GM13977 (cell line): ENCODE data around the gene MAP1LC3A.

Source experiments
- DNase-seq: peaks from one replicate; pipeline ENCODE4 v3.0.0; 2012; ENCODE audit warnings: low spot score
- CTCF ChIP-seq: IDR thresholded peaks from 2 replicates; pipeline ENCODE4 v1.5.1; 2012; ENCODE audit warnings: mild to moderate bottlenecking, control low read depth; ENCODE audit not compliant: insufficient read depth; ENCODE audit errors: extremely low read depth, missing control alignments
- in situ Hi-C: fragments of 300-500 bp; cut with MboI; formaldehyde crosslinking; loops from one replicate; pipeline ENCODE4 v1.12.0; 2022; ENCODE audit warnings: low sequenced_read_pairs, low pct_unique_long_range_greater_than_20kb, mixed read lengths, inconsistent platforms; ENCODE audit not compliant: unreplicated experiment

The MAP1LC3A gene

GRCh38 chr20:34562641-34563040 is 4.1 kb downstream of the MAP1LC3A start:
- DNase-seq, result peak; percentile 57
- TF ChIP-seq CTCF, result peak; percentile 53
- in situ Hi-C loops, result loop anchor here (10.0 kb wide), 1 partner anchor 372 kb away; no protein-coding TSS in a partner anchor

GRCh38 chr20:34564833-34565232 is 6.3 kb downstream of the MAP1LC3A start:
- no peak for DNase-seq
- TF ChIP-seq CTCF, result no peak
- in situ Hi-C loops, result loop anchor here (10.0 kb wide), 1 partner anchor 370 kb away; no protein-coding TSS in a partner anchor

GRCh38 chr20:34566978-34567891 is 8.7 kb downstream of the MAP1LC3A start:
- no peak for DNase-seq
- in situ Hi-C loops, result loop anchor here (10.0 kb wide), 1 partner anchor 368 kb away; no protein-coding TSS in a partner anchor
- no peak for TF ChIP-seq CTCF

- TF ChIP-seq CTCF, result no peak
- DNase-seq, result no peak
- in situ Hi-C loops, result loop anchor here (10.0 kb wide), 1 partner anchor 367 kb away; no protein-coding TSS in a partner anchor
Measured at GRCh38 chr20:34567892-34568865, 9.7 kb downstream of the MAP1LC3A start.

GRCh38 chr20:34569598-34569997 is 11.1 kb downstream of the MAP1LC3A start:
- TF ChIP-seq CTCF, result no peak
- in situ Hi-C loops, result loop anchor here (10.0 kb wide), 1 partner anchor 365 kb away; no protein-coding TSS in a partner anchor
- no peak for DNase-seq

GRCh38 chr20:34570859-34571306 is 12.4 kb downstream of the MAP1LC3A start:
- TF ChIP-seq CTCF, result no peak
- no peak for DNase-seq
- in situ Hi-C loops, result no loop called here
